ENCODE results near the gene SEZ6L.

Gene SEZ6L

DNA sequence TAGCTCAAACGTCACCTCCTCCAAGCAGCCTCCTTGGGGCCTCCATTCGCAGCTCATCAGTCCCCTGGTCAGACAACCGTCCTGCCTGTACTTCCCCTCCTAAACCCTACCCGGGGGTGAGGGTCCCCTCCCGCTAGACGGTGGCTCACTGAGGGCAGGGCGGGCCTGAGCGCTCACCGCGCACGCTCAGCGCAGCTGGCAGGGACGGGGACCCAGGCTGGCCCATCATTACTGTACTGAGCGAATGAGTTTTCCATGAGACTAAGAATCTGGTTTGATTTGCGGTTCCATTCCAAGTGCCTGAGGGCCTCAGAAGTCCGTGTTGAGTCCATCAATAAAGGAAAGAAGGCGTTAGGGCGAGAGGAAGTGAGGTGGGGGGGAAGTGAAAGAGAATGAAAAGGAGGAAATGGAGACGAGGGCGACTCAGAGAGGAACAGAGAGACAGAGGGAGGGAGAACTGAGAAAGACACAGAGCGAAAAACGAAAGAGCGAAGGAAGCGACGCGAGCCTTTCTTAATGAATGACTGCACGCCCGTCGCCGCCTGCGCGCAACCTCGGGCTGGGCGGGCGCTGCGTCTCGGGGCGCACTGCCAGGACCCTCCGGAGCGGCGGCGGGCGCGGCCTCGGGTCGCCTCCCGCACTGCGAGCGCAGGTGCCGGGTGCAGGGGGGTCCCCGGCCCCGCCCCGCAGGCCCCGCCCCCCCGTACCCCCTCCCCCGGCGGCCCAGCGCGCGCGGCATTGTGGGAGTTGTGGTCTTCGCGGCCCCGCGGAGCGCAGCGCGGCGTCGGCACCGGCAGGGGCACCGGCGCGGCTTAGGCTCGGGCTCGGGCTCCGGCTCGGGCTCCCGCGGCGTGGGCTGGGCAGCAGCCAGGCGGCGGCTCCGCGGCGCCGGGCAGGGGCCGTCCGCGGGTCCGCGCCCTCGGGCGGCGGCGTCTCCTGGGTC is 259.5 kb downstream of the SEZ6L start, which contains the start of gene ASPHD2:
ASPHD2 (plus strand) TSS at position 746 of the 943 bp plus-strand sequence. CDS start 4,356 bp downstream, outside the sequence.
- DNase-seq (ENCODE audit: low read depth) = peak; percentile 53

DNA sequence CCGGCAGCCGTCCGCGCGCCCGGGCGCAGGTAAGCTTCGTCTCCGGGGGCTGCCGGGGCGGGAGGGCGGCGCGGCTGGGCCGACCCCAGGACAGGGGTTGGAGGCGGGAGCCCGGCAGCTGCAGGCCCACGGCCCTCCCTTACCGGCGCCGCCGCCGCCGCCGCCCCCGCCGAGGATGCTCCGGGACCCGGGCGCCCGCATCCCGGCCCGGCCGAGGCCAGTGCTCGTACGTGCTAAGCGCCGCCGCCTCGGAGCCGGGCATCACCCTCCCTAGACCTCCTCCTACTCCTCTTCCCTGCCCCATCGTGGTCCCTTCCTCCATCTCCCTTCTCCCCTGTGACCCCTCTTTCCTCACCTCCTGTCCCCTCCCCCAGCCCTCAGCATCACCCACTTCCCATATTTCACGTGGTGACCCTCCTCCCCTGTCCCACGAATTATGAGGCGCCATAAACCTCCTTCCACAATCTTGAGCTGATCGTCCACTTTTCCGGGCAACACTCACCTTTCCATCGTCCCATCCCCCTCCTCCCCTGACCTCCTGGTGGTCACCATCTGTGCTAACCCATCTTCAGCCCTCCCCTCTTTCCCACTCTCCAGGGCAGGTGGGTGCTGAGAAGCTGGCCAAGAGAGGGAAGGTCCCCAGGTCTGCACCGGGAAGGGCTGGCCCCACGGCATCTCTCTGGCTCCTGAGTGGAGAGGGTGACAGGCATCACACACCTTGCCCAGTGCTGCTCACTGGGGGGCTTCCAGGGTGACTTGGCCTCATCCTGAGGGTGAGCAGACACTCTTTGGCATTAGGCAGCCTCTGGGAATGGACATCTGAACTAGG is 260.4 kb downstream of the SEZ6L start:
- DNase-seq (ENCODE audit: low read depth) = no peak

DNA sequence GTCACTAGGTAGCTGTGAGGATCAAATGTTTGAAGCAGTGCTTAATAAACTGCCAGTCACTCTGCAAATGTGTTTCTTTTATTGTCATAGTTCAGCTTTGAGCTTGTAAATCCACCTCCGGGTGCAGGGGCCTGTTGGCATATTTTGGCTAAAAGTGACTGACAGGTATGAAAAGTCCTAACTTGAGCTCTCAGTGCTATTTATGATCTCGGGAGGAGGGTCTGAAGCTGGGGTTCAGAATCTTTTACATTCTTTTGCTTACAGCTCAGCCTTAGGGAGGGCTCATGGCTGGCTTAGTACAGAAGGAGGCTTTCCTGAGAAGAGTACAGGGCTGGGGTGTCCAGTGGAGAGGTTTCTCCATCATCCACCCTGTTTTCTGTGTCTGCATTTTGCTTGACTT is 261.3 kb downstream of the SEZ6L start:
- DNase-seq (ENCODE audit: low read depth) = no peak

GRCh38 chr22:26431261-26431995 is 262.2 kb downstream of the SEZ6L start:
- DNase-seq (ENCODE audit: low read depth) = no peak

DNA sequence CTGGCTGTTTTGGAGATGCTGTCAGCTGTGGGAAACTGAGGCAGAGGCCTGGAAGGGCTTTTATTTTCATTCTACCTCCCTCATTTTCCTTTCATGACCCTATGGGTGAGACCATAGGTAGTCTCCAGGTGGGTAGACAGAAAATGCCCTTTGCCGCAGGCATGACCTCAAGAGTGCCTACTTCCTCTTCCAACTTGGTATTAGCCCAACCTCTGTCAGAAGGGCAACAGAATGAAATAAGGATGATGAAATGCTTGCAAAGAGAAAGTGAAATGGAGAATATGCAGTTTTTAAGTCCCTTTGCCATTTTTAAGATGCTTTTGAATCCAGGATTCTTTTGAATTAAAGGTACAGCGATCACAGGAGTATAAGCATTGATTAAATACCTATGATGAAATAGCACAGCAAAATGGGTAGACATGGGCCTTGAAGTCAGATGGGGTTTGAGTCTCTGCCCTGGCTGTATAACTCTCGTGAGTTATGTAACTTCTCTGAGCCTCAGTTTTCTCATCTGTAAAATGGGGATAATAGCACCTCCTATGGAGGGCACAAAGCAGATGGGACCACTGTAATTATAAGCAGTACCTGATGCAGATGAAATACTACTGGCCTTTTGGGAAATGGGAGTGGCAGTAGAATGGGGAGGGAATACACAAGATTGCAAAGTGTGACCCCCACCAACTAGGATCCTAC is 263.5 kb downstream of the SEZ6L start:
- no peak for DNase-seq (ENCODE audit: low read depth)
